K562 (cell line): Measurements from ENCODE around the gene KHDRBS2. TPM values are rescaled to one million over a fixed set of nuclear protein-coding genes. Genes with fewer than 3 reads are reported as not detected.

Experiments used
- ATAC-seq: fragments of 200-7000 bp; cut with Tn5 transposase; 3 replicates; pipeline ENCODE4 v1.9.1; 2020; ENCODE audit warnings: moderate library complexity
- BruUV-seq: library from RNA; stranded (reverse); fragments of 400-500 nt; replicated peaks from 2 replicates; lab custom pipeline; 2021; lab: Mats Ljungman, UMichigan
- CTCF ChIA-PET: fragments of 300-600 bp; formaldehyde crosslinking; extraction: SDS; loops from one replicate; lab custom pipeline; 2021; ENCODE audit warnings: low intra/inter-chr PET ratio; lab: Yijun Ruan, JAX
- POLR2A ChIA-PET: fragments of 300-600, 350-650 bp; sonication (Branson Sonifier 250); formaldehyde crosslinking; extraction: SDS; loops from one replicate; lab custom pipeline; 2021; ENCODE audit warnings: antibody characterized with exemption, inconsistent platforms; lab: Yijun Ruan, JAX
- DNase-seq, 4 experiments: peaks; one replicate each; pipeline versions ENCODE4 v3.0.0 to v3.0.0-alpha.2; 2011 to 2018; ENCODE audit warnings: low spot score in 3 of 4, mixed read lengths in 3 of 4; ENCODE audit errors: extremely low read depth in 1 of 4
- FAIRE-seq: peaks from 2 replicates; lab custom pipeline; 2011; peaks lifted over from hg19 to GRCh38; lab: Jason Lieb, UNC
- H2AFZ ChIP-seq: 2 replicates; pipeline ENCODE4 v1.6.0; 2011; ENCODE audit warnings: low read depth, low read length, control low read depth, inconsistent platforms
- H3K27ac ChIP-seq: fragments of 200-600 bp; 3 replicates; pipeline ENCODE4 v1.8.0; 2011; ENCODE audit warnings: low read depth, mild to moderate bottlenecking, control low read depth, inconsistent platforms, low read length, moderate library complexity, mixed read lengths; ENCODE audit errors: extremely low read depth
- H3K27me3 ChIP-seq, 2 experiments: fragments of 300-600 bp in 1 of 2; 2 replicates in 1 of 2; 3 replicates in 1 of 2; pipeline versions ENCODE4 v1.6.0 to v1.8.0; 2011; ENCODE audit warnings: inconsistent platforms in 2 of 2, low read length in 2 of 2, mild to moderate bottlenecking in 1 of 2, mixed read lengths in 1 of 2, moderate library complexity in 1 of 2; ENCODE audit not compliant: control insufficient read depth in 2 of 2, insufficient read depth in 2 of 2
- H3K36me3 ChIP-seq: fragments of 300-600 bp; 3 replicates; pipeline ENCODE4 v1.8.0; 2011; ENCODE audit warnings: mild to moderate bottlenecking, low read length, inconsistent platforms; ENCODE audit not compliant: control insufficient read depth, insufficient read depth
- H3K4me1 ChIP-seq, 2 experiments: fragments of 200-600 bp in 1 of 2; replicated peaks in 1 of 2; 2 replicates in 1 of 2; 3 replicates in 1 of 2; pipeline versions ENCODE4 v1.5.1 to v1.8.0; 2011; ENCODE audit warnings: inconsistent platforms in 2 of 2, low read length in 2 of 2, mild to moderate bottlenecking in 1 of 2, mixed read lengths in 1 of 2, moderate library complexity in 1 of 2; ENCODE audit not compliant: control insufficient read depth in 2 of 2, insufficient read depth in 2 of 2
- H3K4me2 ChIP-seq: 2 replicates; pipeline ENCODE4 v1.6.1; 2011; ENCODE audit warnings: low read length, control low read depth, inconsistent platforms, mixed read lengths; ENCODE audit not compliant: insufficient read depth
- H3K4me3 ChIP-seq: fragments of 200-600 bp; sonication (generic), shearing (Covaris generic); 2 replicates; pipeline ENCODE4 v1.5.1; 2016; ENCODE audit warnings: control low read depth, inconsistent platforms
- H3K79me2 ChIP-seq: fragments of 200-600 bp; 3 replicates; pipeline ENCODE4 v1.8.0; 2011; ENCODE audit warnings: low read length, inconsistent platforms; ENCODE audit not compliant: control insufficient read depth, insufficient read depth
- H3K9ac ChIP-seq, 2 experiments: 2 replicates each; pipeline versions ENCODE4 v1.6.0 to v1.6.1; 2011; ENCODE audit warnings: low read depth in 2 of 2, low read length in 2 of 2, control low read depth in 1 of 2, inconsistent platforms in 1 of 2, mild to moderate bottlenecking in 1 of 2, mixed read lengths in 1 of 2; ENCODE audit not compliant: insufficient read depth in 1 of 2
- H3K9me1 ChIP-seq: one replicate; pipeline ENCODE4 v1.6.0; 2011; ENCODE audit warnings: inconsistent platforms, mild to moderate bottlenecking, low read length, moderate library complexity; ENCODE audit not compliant: control insufficient read depth, insufficient read depth
- H3K9me3 ChIP-seq: replicated peaks from 2 replicates; pipeline ENCODE4 v1.5.1; 2011; ENCODE audit warnings: low read depth, low read length, inconsistent platforms; ENCODE audit not compliant: control insufficient read depth, insufficient read depth
- H4K20me1 ChIP-seq: replicated peaks from 2 replicates; pipeline ENCODE4 v1.6.1; 2011; ENCODE audit warnings: low read length, inconsistent platforms, mixed read lengths; ENCODE audit not compliant: control insufficient read depth, insufficient read depth
- CSDE1 ChIP-seq, 2 experiments: fragments of 450-650 bp; IDR thresholded peaks; 2 replicates each; pipeline ENCODE4 v1.6.1; 2016; ENCODE audit warnings: mild to moderate bottlenecking in 1 of 2
- SFPQ ChIP-seq: fragments of 200-400 bp; formaldehyde crosslinking; IDR thresholded peaks from 2 replicates; pipeline ENCODE4 v1.6.1; 2017; ENCODE audit warnings: mild to moderate bottlenecking, low read depth, low read length, moderate library complexity
- TARDBP ChIP-seq: fragments of 450-650 bp; IDR thresholded peaks from 2 replicates; pipeline ENCODE4 v1.6.1; 2016
- TEAD4 ChIP-seq, 2 experiments: sonication (generic) in 1 of 2; formaldehyde crosslinking in 1 of 2; IDR thresholded peaks; 2 replicates each; pipeline versions ENCODE4 v1.6.1 to v1.8.0; 2012 to 2022; ENCODE audit warnings: borderline replicate concordance in 1 of 2, inconsistent platforms in 1 of 2, low read length in 1 of 2, mild to moderate bottlenecking in 1 of 2, missing genetic modification reagents in 1 of 2
- TRIM28 ChIP-seq: fragments of 450-650 bp; IDR thresholded peaks from 2 replicates; pipeline ENCODE4 v1.6.1; 2017
- ZNF277 ChIP-seq: fragments of 250-450 bp; sonication (Bioruptor Pico); IDR thresholded peaks from 2 replicates; pipeline ENCODE4 v1.8.0; 2022; ENCODE audit warnings: inconsistent platforms, mild to moderate bottlenecking, moderate library complexity, borderline replicate concordance
- in situ Hi-C: fragments of 300-500 bp; cut with MboI; formaldehyde crosslinking; loops from 4 replicates; pipeline ENCODE4 v1.15.0; 2018; ENCODE audit warnings: inconsistent platforms, mixed read lengths
- intact Hi-C: fragments of 100-400 bp; cut with micrococcal nuclease; formaldehyde crosslinking; loops from 2 replicates; pipeline ENCODE4 v1.14.2; 2022
- polyA plus RNA-seq, 8 experiments: library from polyadenylated mRNA; depleted of rRNA in 4 of 8; stranded (reverse) in 5 of 8; unstranded in 3 of 8; fragments of >200 nt; fragmentation: Nextera tagmentation in 2 of 8; fragmentation: Illumina TruSeq in 1 of 8; extraction: Ambion mirVana in 2 of 8; extraction: Trizol in 1 of 8; gene quantifications; 2 replicates each; pipeline versions ENCODE4 v1.2.1 to v1.2.3, GENCODE V29; 2011 to 2014; ENCODE audit warnings: inconsistent platforms in 1 of 8, missing spikeins in 1 of 8
- total RNA-seq, 7 experiments: library from RNA; depleted of rRNA in 6 of 7; stranded (reverse); fragments of >200 nt in 6 of 7; fragmentation: Illumina TruSeq in 2 of 7; extraction: Trizol in 2 of 7; gene quantifications; 2 replicates each; pipeline versions ENCODE4 v1.2.1 to v1.2.3, GENCODE V29; 2011 to 2021; ENCODE audit warnings: low replicate concordance in 1 of 7
- TF ChIP-seq, protein P1 (sequence below): fragments of 450-650 bp; conservative IDR thresholded peaks from 2 replicates; pipeline ENCODE4 v1.6.1; 2016; ENCODE audit warnings: missing genetic modification characterization, low read depth, mild to moderate bottlenecking, missing compliant biosample characterization, moderate library complexity

Gene KHDRBS2
- total and polyA plus RNA-seq, 9 of the 15 experiments (the other 6 are each of a cell fraction or from before 2014, with no cell fraction given), result not detected

DNA sequence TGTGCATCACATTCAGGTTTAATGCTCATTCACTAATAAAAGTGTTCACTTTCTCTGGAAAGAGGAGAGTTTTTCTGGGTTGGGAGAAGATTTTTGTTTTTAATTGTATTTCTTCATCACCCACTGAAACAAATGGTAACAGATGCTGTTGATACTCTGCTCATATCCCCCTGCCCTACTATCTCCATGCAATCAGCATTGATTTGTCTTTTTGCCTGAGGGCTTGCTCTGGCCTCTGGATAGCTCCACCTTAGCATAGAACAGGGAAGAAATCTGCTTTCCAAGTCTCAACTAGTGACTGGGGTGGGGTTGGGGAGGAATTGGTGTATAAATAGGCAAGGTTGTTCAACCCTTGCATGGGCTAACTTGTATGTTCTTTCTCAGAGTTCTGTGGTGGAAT lies 296.4 kb downstream of the KHDRBS2 start:
- Histone ChIP-seq H3K4me1 (no peaks in the 10 kb centered on the region), H3K36me3 (no peaks in the 10 kb centered on the region), H3K9me1 (no peaks in the 10 kb centered on the region), H3K9me3 (no peaks in the 10 kb centered on the region), H3K4me3 (no peak overlapping the region), H3K27ac (no peak overlapping the region), H4K20me1 (no peaks in the 10 kb centered on the region), H3K79me2 (no peaks in the 10 kb centered on the region), H3K9ac (no peak overlapping the region)
- ChIA-PET POLR2A (no interaction called here), CTCF (no interaction called here)
- DNase-seq (no peak), ATAC-seq (no peak), FAIRE-seq (no peak)
- intact Hi-C loops (no loop called here), in situ Hi-C loops (no loop called here)
- TF ChIP-seq, protein P1, sequence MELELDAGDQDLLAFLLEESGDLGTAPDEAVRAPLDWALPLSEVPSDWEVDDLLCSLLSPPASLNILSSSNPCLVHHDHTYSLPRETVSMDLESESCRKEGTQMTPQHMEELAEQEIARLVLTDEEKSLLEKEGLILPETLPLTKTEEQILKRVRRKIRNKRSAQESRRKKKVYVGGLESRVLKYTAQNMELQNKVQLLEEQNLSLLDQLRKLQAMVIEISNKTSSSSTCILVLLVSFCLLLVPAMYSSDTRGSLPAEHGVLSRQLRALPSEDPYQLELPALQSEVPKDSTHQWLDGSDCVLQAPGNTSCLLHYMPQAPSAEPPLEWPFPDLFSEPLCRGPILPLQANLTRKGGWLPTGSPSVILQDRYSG (tag), result no peak
- TF ChIP-seq ZNF277 (CRISPR knock-in tag) (no peak), SFPQ (no peak), CSDE1 (IDR thresholded peaks at IDR 0.05) (no peak), TEAD4 (IDR thresholded peaks at IDR 0.05; ENCODE audit: low read length) (no peak), TEAD4 (CRISPR knock-in tag; IDR thresholded peaks at IDR 0.05; ENCODE audit: borderline replicate concordance) (no peak), TRIM28 (no peak), TARDBP (no peak)
- TF ChIP-seq, all 486 proteins: peak for 0
- no TSS peak for BruUV-seq
- Histone ChIP-seq H3K4me2 (no peak overlapping the region), H2AFZ (no peak overlapping the region), H3K27me3 (no peaks in the 10 kb centered on the region)
